NT2/D1 (cell line): ENCODE results near the gene WRAP73.

ENCODE experiments used
- DNase-seq: peaks from one replicate; pipeline ENCODE4 v3.0.0-alpha.2; 2011; ENCODE audit warnings: low read depth, low spot score
- H3K27me3 ChIP-seq: 2 replicates; pipeline ENCODE4 v1.6.0; 2011; ENCODE audit warnings: mild to moderate bottlenecking; ENCODE audit not compliant: insufficient read length, insufficient read depth
- H3K36me3 ChIP-seq: 2 replicates; pipeline ENCODE4 v1.6.1; 2011; ENCODE audit warnings: mild to moderate bottlenecking, low read length, mixed read lengths; ENCODE audit not compliant: insufficient read depth, insufficient read length
- H3K4me1 ChIP-seq: 2 replicates; pipeline ENCODE4 v1.5.1; 2011; ENCODE audit not compliant: insufficient read depth, insufficient read length
- H3K4me3 ChIP-seq: 2 replicates; pipeline ENCODE4 v1.5.1; 2011; ENCODE audit warnings: low read depth; ENCODE audit not compliant: insufficient read length
- H3K9ac ChIP-seq: 2 replicates; pipeline ENCODE4 v1.6.0; 2011; ENCODE audit warnings: low read depth; ENCODE audit not compliant: insufficient read length
- H3K9me3 ChIP-seq: 2 replicates; pipeline ENCODE4 v1.5.1; 2011; ENCODE audit warnings: mild to moderate bottlenecking, low read length; ENCODE audit not compliant: insufficient read depth
- SUZ12 ChIP-seq: IDR thresholded peaks from 2 replicates; pipeline ENCODE4 v1.6.1; 2011; ENCODE audit not compliant: insufficient read length, insufficient read depth; ENCODE audit errors: extremely low read depth
- YY1 ChIP-seq: IDR thresholded peaks from 2 replicates; pipeline ENCODE4 v1.6.1; 2011; ENCODE audit not compliant: insufficient read length, insufficient read depth
- ZNF274 ChIP-seq: IDR thresholded peaks from 2 replicates; pipeline ENCODE4 v1.6.1; 2011; ENCODE audit warnings: mild to moderate bottlenecking, low read depth, low read length

The WRAP73 gene

GRCh38 chr1:3594706-3595377 is 55.1 kb downstream of the WRAP73 start:
- no peaks in the 10 kb centered on the region for H3K27me3 ChIP-seq
- H3K4me3 ChIP-seq: no peak overlapping the region
- no peaks in the 10 kb centered on the region for H3K36me3 ChIP-seq
- H3K4me1 ChIP-seq: peaks cover 20% of the 10 kb centered on the region
- DNase-seq: no peak
- H3K9me3 ChIP-seq: no peaks in the 10 kb centered on the region
- H3K9ac ChIP-seq: no peak overlapping the region
- TF ChIP-seq ZNF274 (no peak), SUZ12 (no peak), YY1 (no peak)

DNA sequence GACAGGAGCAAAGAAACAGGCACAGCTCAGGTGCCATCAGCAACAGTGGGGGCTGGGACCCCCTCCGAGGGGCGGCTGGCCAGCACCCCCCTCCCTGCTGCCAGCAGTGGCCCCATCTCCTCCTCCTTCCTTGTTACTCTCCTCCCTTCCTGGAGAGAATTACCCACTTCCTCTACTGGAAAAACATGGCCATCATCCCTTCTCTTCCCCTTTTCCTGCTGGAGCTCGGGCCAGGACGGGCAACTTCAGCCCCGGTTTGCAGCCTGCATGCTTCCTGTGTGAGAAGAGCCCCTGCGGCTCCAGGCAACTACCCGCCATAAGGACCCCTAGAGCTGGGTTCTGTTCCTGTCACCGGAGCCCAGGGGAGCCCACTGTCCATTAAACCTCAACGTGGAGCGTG is 56.2 kb downstream of the WRAP73 start:
- Histone ChIP-seq H3K9ac (no peak overlapping the region), H3K27me3 (no peaks in the 10 kb centered on the region), H3K9me3 (no peaks in the 10 kb centered on the region; the same call in 1 of the 2 replicates), H3K4me1 (peaks cover 18% of the 10 kb centered on the region), H3K4me3 (no peak overlapping the region), H3K36me3 (no peaks in the 10 kb centered on the region)
- TF ChIP-seq ZNF274 (no peak), SUZ12 (no peak)
- DNase-seq: no peak

- no peaks in the 10 kb centered on the region for H3K36me3 ChIP-seq
- TF ChIP-seq ZNF274 (no peak), YY1 (no peak), SUZ12 (no peak)
- H3K4me1 ChIP-seq: peaks cover 14% of the 10 kb centered on the region
- no peak overlapping the region for H3K4me3 ChIP-seq
- no peaks in the 10 kb centered on the region for H3K27me3 ChIP-seq
- no peak overlapping the region for H3K9ac ChIP-seq
- DNase-seq: no peak
- no peaks in the 10 kb centered on the region; the same call in 1 of the 2 replicates for H3K9me3 ChIP-seq
Observed at GRCh38 chr1:3593334-3593733, 56.6 kb downstream of the WRAP73 start.

GRCh38 chr1:3590951-3591865 is 58.7 kb downstream of the WRAP73 start:
- Histone ChIP-seq H3K4me1 (peaks cover 12% of the 10 kb centered on the region), H3K4me3 (no peak overlapping the region), H3K9me3 (no peaks in the 10 kb centered on the region; the same call in 1 of the 2 replicates), H3K36me3 (peaks cover under 1% of the 10 kb centered on the region), H3K27me3 (no peaks in the 10 kb centered on the region), H3K9ac (no peak overlapping the region)
- DNase-seq: no peak
- TF ChIP-seq ZNF274 (no peak), YY1 (no peak), SUZ12 (no peak)

GRCh38 chr1:3590139-3590763 is 59.7 kb downstream of the WRAP73 start:
- H3K27me3 ChIP-seq: no peaks in the 10 kb centered on the region
- peaks cover 6% of the 10 kb centered on the region for H3K36me3 ChIP-seq
- H3K9ac ChIP-seq: no peak overlapping the region
- H3K4me3 ChIP-seq: no peak overlapping the region
- peaks cover 12% of the 10 kb centered on the region for H3K4me1 ChIP-seq
- no peak for DNase-seq
- H3K9me3 ChIP-seq: no peaks in the 10 kb centered on the region; the same call in 1 of the 2 replicates
- TF ChIP-seq SUZ12 (no peak), YY1 (no peak), ZNF274 (no peak)

- no peak for TF ChIP-seq ZNF274
- TF ChIP-seq YY1: no peak
- TF ChIP-seq SUZ12: no peak
- Histone ChIP-seq H3K36me3 (peaks cover 6% of the 10 kb centered on the region), H3K27me3 (no peaks in the 10 kb centered on the region), H3K9me3 (no peaks in the 10 kb centered on the region; the same call in 1 of the 2 replicates), H3K4me1 (peaks cover 12% of the 10 kb centered on the region), H3K4me3 (no peak overlapping the region), H3K9ac (no peak overlapping the region)
- no peak for DNase-seq
Observed at GRCh38 chr1:3588395-3588794, 61.5 kb downstream of the WRAP73 start.
